COR-L47 (cell line): ENCODE data around the gene UCN2.

Source experiments
- DNase-seq: peaks from one replicate; lab custom pipeline; 2025; lab: John Stamatoyannopoulos, UW

Gene UCN2

DNA sequence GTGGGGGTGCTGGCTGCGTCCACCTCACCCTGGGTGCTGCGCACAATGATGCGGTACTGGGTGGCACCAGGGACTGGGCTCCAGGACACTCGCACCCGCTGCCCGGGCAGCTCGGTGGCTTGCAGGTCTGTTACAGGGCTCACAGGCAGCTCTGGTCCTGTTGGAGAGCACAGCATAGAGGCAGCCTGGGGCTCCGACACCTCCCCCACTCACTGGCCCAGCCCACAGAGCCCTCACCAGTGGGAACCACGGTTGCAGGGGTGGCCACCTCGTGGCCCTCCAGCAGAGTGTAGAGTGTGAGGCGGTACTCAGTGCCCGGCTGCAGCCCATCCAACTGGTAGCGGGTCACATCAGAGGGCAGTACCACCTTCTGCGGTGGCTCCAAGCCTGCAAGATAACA is 27.9 kb upstream of the UCN2 start:
- DNase-seq: no peak

DNA sequence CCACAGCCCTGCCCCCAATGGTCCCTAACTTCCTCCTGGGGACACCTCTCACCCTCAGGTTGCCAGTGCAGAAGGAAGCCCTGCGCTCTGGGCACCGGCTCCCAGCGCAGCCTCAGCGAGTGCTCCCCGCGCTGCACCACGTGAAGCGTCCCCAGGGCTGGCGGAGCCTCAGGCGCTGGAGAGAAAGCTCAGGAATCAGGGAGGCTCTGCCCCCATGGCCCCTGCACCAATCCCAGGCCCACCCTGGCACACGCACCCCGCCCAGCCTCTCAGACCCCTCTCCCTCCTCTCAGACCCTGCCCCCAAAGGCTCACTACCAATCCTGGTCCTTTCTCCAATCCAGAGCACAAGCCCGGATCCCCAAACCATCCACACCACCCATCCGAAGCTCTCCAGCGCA is 24.6 kb upstream of the UCN2 start:
- no peak for DNase-seq

- DNase-seq: no peak
Observed at GRCh38 chr3:48587686-48588085, 24.1 kb upstream of the UCN2 start.

DNA sequence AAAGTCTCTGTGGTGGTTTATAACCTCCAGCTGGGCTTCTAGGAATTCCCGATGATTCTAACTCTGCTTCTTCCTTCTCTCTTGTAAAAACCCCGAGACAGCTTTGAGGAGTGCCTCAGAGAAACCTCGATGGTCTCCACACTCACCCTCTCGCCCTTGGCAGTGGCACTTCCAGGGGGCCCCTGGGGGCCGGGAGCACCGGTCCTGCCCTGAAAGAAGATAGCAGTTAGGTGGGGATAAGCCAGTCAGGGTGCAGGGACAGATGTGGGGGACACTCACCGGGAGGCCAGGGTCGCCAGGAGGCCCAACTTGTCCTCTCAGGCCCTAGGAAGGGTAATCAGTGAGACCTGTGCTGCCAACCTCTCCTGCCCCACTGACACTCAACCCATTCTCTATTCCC is 21.8 kb upstream of the UCN2 start:
- no peak for DNase-seq

DNA sequence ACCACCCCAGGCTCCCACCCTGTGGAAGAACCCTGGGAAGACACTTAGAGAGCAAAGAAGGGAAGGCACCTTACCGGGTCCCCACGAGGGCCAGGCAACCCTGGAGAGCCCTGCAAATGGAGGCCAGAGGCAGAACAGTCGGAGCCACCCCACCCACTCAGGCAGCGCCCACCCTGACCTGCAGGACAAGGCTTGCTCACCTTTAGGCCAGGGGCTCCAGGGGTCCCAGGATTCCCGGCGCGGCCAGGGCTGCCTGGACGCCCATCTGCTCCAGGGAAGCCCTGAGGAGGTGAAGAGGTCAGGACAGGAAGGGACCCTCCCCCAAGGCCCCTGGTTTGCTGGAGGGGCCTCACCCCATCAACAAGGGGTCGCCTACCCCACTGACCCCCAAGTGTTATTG is 21.3 kb upstream of the UCN2 start:
- no peak for DNase-seq

GRCh38 chr3:48581621-48582481 is 18.3 kb upstream of the UCN2 start:
- no peak for DNase-seq

DNA sequence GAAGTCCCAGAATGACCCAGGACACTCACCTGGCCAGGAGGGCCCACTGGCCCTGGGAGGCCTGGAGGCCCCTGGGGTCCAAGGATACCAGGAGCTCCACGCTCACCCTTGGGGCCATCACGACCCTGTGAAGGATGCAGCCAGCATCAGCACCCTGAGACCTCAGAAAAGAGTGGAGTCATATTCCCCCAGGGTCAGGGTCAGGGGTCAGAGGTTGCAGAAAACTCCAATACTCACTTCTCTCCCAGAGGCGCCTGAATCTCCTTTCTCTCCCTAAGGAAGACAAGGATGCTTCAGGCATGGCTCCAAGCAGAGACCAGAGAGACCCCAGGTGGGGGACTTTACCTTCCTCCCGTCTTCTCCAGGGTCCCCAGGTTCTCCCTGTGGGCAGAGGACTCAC is 13.1 kb upstream of the UCN2 start:
- DNase-seq: no peak

- no peak for DNase-seq
Observed at GRCh38 chr3:48575366-48575765, 11.8 kb upstream of the UCN2 start.

GRCh38 chr3:48573973-48574585 is 10.5 kb upstream of the UCN2 start:
- no peak for DNase-seq

DNA sequence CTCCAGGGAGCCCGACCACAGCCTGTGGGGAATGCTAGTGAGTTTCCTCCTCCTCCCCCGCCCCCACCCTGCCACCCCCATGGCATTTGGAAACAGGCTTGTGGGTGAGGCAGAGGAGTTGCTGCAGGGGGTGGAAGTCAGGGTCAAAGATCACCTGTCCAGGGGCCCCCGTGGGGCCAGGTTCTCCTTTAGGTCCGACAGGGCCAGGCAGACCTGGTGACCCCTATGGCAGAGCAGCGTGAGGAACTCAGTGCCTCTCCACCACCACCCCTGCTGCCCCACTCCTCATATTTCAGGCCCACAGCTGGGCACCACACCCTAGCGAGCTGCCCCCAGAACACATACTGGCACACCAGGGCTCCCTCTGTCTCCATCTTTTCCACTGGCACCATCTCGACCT is 8.9 kb upstream of the UCN2 start:
- no peak for DNase-seq

DNA sequence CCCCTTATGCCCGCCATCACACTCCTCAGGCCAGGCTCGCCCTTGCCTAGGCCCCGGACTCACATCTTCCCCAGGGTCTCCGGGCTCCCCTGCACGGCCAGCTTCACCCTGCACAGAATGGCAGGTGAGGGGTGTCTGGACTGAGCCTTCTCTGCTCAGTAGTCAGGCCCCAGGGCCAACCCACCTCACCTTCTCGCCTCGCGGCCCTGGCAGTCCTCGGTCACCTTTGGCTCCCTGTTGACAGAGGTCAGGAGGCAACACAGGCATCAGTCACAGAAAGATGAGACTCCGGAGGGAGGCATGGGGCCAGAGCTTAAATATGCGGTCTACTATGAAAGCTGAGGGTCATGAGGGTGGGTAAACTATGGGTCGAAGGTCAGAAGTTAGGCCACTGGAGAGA is 8.4 kb upstream of the UCN2 start:
- DNase-seq: no peak

GRCh38 chr3:48569808-48570450 is 6.3 kb upstream of the UCN2 start:
- DNase-seq: no peak

DNA sequence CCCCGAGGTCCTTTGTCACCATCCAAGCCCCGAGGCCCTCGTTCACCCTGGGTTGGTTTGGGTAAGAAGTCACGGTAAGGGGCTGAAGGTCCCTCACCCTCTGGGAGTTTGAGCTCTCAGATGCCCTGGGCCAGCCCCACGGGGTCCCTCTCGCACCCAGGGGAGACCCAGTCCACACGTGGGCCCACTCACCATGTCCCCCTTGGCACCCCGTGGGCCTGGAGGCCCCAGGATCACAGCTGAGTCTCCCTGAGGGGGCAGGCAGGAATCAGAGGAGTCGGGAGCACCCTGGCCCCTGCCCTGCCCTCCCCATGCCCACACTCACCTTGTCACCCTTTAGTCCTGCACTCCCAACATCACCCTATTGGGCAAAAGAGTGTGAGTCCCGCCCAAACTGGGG is 5.8 kb upstream of the UCN2 start:
- no peak for DNase-seq

- DNase-seq: no peak
Observed at GRCh38 chr3:48568476-48568875, 4.9 kb upstream of the UCN2 start.

- no peak for DNase-seq
Observed at GRCh38 chr3:48567500-48567899, 3.9 kb upstream of the UCN2 start.

DNA sequence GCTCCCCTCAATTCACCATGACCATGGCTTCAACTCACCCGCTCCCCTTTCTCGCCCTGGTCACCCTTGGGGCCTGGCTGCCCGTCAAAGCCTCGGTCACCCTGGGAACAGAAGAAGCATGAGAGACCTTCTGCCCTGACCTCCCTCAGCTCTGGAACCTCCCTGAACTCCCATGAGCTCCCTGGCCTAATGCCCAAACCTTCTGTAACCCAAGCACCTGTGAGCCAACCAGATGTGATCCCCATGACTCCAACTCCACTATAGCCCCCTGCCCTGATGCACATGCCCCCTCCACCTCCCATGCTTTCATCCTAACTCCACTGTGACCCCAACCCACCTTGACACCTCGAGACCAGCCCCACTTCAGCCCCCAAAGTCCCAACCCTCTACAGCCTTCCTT is 3.5 kb upstream of the UCN2 start:
- DNase-seq: no peak

GRCh38 chr3:48566401-48566760 is 2.8 kb upstream of the UCN2 start:
- DNase-seq: no peak

- no peak for DNase-seq
Observed at GRCh38 chr3:48565591-48566400, 2.2 kb upstream of the UCN2 start.

- DNase-seq: no peak
Observed at GRCh38 chr3:48565186-48565585, 1.6 kb upstream of the UCN2 start.

DNA sequence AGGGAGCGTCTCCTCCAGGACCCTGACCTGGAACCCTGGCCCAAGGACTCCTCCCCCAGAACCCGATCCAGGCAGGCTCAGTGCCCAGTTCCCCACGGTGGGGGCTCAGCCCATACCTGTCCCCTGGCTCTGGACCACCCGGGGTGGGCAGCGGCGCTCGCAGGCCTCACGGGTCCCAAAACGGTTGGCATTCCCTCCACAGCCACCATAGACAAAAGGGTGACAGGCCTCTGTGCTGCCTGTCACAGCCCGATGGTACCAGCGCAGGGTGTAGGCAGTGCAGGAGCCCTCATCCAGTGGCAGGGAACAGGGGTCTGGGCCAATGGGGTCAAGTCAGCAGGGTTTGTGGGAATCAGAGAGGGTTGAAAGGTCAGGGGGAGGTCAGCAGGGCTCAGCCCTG is 1.1 kb upstream of the UCN2 start:
- DNase-seq: no peak

- no peak for DNase-seq
Observed at GRCh38 chr3:48564022-48564421, 441 bp upstream of the UCN2 start.

DNA sequence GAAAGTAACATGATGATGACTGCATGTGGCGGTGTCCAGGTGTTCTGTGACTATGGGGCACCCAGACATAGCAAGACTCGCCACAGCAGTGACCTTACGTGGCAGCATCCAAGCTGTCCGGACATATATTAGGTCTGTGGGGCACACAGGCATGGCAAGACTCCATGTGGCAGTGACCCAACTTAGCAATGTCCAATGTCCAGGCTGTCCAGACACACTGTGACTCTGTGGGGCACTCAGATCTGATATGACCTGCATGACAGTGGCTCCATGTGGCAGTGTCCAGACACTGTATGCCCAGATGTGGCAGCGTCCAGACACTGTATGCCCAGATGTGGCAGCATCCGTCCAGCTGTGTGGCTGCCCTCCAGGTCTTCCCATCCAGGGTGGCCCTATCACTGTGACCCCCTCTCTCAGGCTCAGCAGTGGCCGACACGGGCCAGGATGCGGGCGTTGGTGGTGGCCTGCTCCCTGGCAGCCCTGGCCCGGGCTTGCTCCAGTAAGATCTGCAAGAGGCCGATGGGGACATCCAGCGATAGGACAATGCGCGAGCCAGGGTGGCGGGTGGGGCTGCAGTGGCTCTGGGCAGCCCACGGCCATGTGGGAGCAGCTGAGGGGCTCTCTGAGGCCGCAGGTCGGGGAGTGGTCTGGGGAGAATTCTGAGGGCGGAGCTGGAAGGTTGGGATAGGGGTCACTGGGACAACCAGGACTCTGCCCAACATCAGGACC is 1.1 kb downstream of the UCN2 start:
- no peak for DNase-seq
